CD4-positive, alpha-beta memory T cell (primary cell): ENCODE results near the gene ANTXRL. TPM values are rescaled to one million over a fixed set of nuclear protein-coding genes. Genes with fewer than 3 reads are reported as not detected.
"Not testable (repeated sequence)": the region's sequence is repeated elsewhere in the genome, so short reads cannot be mapped to it uniquely, and the experiment has no call there.

Source experiments
- CTCF ChIA-PET: fragments of 350-600 bp; sonication (Branson Sonifier 250); formaldehyde crosslinking; loops from one replicate; lab custom pipeline; 2021; ENCODE audit warnings: inconsistent platforms; ENCODE audit not compliant: partially characterized antibody; lab: Charles Lee
- POLR2A ChIA-PET: fragments of 350-600 bp; sonication (Branson Sonifier 250); formaldehyde crosslinking; loops from one replicate; lab custom pipeline; 2021; ENCODE audit not compliant: partially characterized antibody; lab: Charles Lee
- DNase-seq, 5 donors: peaks; one replicate each; pipeline versions ENCODE4 v3.0.0 to v3.0.0-alpha.2; 2020 to 2022; ENCODE audit warnings: mixed read lengths in 1 of 5
- H3K27ac ChIP-seq: one replicate; pipeline ENCODE4 v1.7.0; 2013; ENCODE audit warnings: low read depth, low read length
- H3K27me3 ChIP-seq: 2 replicates; pipeline ENCODE4 v1.7.0; 2013; ENCODE audit warnings: mild to moderate bottlenecking, low read length, moderate library complexity; ENCODE audit not compliant: insufficient read depth
- H3K36me3 ChIP-seq: 2 replicates; pipeline ENCODE4 v1.7.0; 2013; ENCODE audit warnings: mild to moderate bottlenecking, low read length, moderate library complexity; ENCODE audit not compliant: insufficient read depth
- H3K4me1 ChIP-seq: 2 replicates; pipeline ENCODE4 v1.7.0; 2013; ENCODE audit warnings: mild to moderate bottlenecking, low read length, moderate library complexity; ENCODE audit not compliant: insufficient read depth
- H3K4me3 ChIP-seq, 2 donors: one replicate each; pipeline ENCODE4 v1.7.0; 2013; ENCODE audit warnings: low read length in 2 of 2, mild to moderate bottlenecking in 1 of 2
- H3K9me3 ChIP-seq, 2 donors: one replicate each; pipeline ENCODE4 v1.7.0; 2013; ENCODE audit warnings: low read length in 2 of 2, control low read depth in 1 of 2; ENCODE audit not compliant: control insufficient read depth in 1 of 2
- H3K27ac Mint-ChIP-seq, 7 donors: one replicate each; pipeline ENCODE4 v1.8.0; 2020 to 2021; ENCODE audit warnings: mixed read lengths in 7 of 7, mild to moderate bottlenecking in 6 of 7, inconsistent platforms in 3 of 7, moderate library complexity in 3 of 7
- H3K27me3 Mint-ChIP-seq, 2 donors: one replicate each; pipeline ENCODE4 v1.8.0; 2020 to 2021; ENCODE audit warnings: mixed read lengths in 2 of 2
- H3K36me3 Mint-ChIP-seq, 2 donors: one replicate each; pipeline ENCODE4 v1.8.0; 2020 to 2021; ENCODE audit warnings: mixed read lengths in 2 of 2, inconsistent platforms in 1 of 2, mild to moderate bottlenecking in 1 of 2
- H3K4me1 Mint-ChIP-seq, 4 donors: one replicate each; pipeline ENCODE4 v1.8.0; 2020 to 2021; ENCODE audit warnings: mixed read lengths in 4 of 4, mild to moderate bottlenecking in 1 of 4
- H3K4me3 Mint-ChIP-seq, 8 donors: one replicate each; pipeline ENCODE4 v1.8.0; 2020 to 2021; ENCODE audit warnings: mixed read lengths in 8 of 8, mild to moderate bottlenecking in 7 of 8, moderate library complexity in 6 of 8, inconsistent platforms in 3 of 8
- H3K9me3 Mint-ChIP-seq, 8 donors: one replicate each; pipeline ENCODE4 v1.8.0; 2020 to 2021; ENCODE audit warnings: mixed read lengths in 8 of 8, mild to moderate bottlenecking in 5 of 8, inconsistent platforms in 3 of 8, moderate library complexity in 1 of 8
- intact Hi-C: fragments of 100-400 bp; cut with micrococcal nuclease; formaldehyde crosslinking; loops from one replicate; pipeline ENCODE4 v1.15.1; 2023
- polyA plus RNA-seq, 2 donors: library from polyadenylated mRNA; unstranded; fragments of 300-500 nt; fragmentation: Illumina TruSeq; gene quantifications; one replicate each; pipeline ENCODE4 v1.2.3, GENCODE V29; 2021
- total RNA-seq, 2 experiments: library from RNA; stranded (reverse); gene quantifications; one replicate each; pipeline ENCODE4 v1.2.3, GENCODE V29; 2021

ANTXRL gene
- total and polyA plus RNA-seq, 4 experiments from 2014 or later = not detected

DNA sequence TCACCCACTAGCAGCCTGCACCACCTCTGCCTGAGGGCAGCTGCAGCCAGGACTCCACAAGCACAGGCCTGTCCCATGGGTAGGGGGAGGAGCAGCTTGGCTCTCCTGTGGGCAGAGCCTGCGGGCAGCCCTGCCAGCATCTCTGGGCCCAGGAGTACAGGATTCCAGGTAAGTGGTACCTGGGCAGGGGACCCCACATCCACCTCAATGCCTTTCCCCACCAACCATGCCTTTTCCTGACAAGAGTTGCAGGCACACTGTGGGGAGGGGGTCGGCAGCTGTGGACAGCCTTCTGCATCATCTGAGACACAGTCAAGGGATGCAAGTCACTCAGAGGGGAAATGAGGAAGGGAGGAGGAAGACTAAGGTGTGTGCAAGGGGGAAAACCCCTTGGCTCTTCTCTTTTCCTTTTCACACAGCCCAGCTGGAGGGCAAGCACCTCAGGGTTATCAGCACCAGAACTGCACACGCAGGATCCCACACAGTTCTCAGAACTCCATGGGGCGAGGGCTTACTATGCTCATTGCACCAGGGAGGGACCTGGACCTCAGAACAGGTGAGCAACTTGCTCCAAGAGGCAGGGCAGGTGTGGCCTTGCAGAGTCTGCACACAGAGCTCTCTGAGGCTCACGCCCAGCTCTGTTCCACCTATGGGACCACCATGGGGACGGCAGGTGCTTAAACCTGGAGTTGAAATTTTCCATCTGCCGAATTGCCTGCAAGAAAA lies 16.5 kb upstream of the ANTXRL start:
- Histone ChIP-seq H3K4me1 (peaks cover 69% of the 10 kb centered on the region), H3K4me3 (no peak overlapping the region), H3K9me3 (no peaks in the 10 kb centered on the region), H3K27me3 (no peaks in the 10 kb centered on the region), H3K36me3 (no peaks in the 10 kb centered on the region), H3K27ac (peak overlapping the region; percentile 62)
- CTCF ChIA-PET = interaction anchor here (1.0 kb wide), 1 partner anchor 13 kb away, joined by 4 read pairs; no protein-coding TSS in a partner anchor
- Mint-ChIP-seq H3K9me3 (no peaks in the 10 kb centered on the region), H3K36me3 (peaks cover 0 to under 1% of the 10 kb centered on the region in 2 donors), H3K27ac (peak overlapping the region in 2 of 7 donors; percentile 65 to 77), H3K4me1 (peaks cover 27 to 56% (median 42%) of the 10 kb centered on the region in 4 donors), H3K27me3 (no peaks in the 10 kb centered on the region), H3K4me3 (peak overlapping the region in 3 of 8 donors; percentile 24 to 50 (median 43))
- POLR2A ChIA-PET = interaction anchor here (1.2 to 5.4 kb wide), 4 partner anchors 12 to 178 kb away, joined by 4 to 41 read pairs (median 6); no protein-coding TSS in a partner anchor
- intact Hi-C loops = no loop called here
- DNase-seq = no peak

DNA sequence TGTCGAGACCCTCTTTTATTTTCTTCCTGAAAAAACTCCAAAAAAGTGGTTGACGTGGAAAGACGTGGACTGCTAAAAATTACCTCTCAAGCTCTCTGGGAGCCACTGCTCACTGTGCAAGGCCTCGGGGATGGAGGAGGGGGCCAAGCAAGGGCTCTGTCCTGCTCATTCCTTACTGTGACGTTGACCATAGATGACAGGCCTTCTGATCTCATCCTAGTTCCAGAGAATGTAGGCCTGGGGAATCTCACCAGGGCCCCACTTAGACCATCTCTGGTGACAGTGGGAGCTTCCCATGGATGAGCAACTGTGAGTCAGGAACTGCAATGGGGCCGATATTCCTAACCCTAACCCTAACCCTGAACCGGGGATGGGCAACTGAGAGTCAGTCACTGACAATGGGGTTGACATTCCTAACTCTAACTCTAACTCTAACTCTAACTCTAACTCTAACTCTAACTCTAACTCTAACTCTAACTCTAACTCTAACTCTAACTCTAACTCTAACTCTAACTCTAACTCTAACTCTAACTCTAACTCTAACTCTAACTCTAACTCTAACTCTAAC lies 15.8 kb upstream of the ANTXRL start:
- CTCF ChIA-PET = not testable (repeated sequence)

DNA sequence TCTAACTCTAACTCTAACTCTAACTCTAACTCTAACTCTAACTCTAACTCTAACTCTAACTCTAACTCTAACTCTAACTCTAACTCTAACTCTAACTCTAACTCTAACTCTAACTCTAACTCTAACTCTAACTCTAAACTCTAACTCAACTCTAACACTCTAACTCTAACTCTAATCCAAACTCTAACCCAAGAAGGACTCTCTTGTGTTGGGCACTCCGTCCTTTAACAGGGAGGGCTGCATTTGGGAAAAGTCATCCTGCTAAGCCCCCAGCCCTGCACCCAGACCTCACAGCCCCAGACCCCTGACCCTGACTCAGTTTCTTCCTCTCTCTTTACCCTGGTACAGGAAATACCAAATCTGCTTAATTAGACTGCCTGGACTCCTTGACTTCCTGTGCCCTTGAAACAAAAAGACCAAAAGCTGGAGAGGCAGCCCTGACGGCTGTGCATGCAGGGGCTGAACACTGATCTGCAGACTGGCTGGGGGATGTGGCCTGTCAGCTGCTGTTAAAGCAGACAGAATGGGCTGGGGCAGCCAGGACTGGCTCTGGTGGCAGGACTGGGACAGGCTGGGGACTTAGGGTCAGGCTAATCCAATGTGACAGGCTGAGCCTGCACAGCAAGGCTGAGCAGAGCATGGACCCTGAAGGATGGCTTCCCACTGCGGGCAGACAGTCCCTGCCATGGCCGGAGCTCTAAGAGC lies 14.8 kb upstream of the ANTXRL start:
- Mint-ChIP-seq H3K4me1 (peaks cover 24 to 48% (median 35%) of the 10 kb centered on the region in 4 donors), H3K27ac (peak overlapping the region; percentile 84 to 96 (median 92)), H3K4me3 (peak overlapping the region in 7 of 8 donors; percentile 47 to 82 (median 63))
- H3K27me3 ChIP-seq, H3K4me3 ChIP-seq, H3K36me3 Mint-ChIP-seq, H3K9me3 ChIP-seq, H3K27me3 Mint-ChIP-seq, H3K9me3 Mint-ChIP-seq, intact Hi-C loops, H3K36me3 ChIP-seq: not testable (repeated sequence)
- DNase-seq = peak in 3 of 5 donors; percentile 8 to 23 (median 16)
- ChIA-PET POLR2A (interaction anchor here (5.4 kb wide), 1 partner anchor 12 kb away, joined by 41 read pairs; no protein-coding TSS in a partner anchor), CTCF (interaction anchor here (1.0 kb wide), 1 partner anchor 18 kb away, joined by 3 read pairs; no protein-coding TSS in a partner anchor)
- Histone ChIP-seq H3K4me1 (peaks cover 63% of the 10 kb centered on the region), H3K27ac (peak overlapping the region; percentile 23)

More for the DNA sequence above, 15.8 kb upstream of the ANTXRL start:
- H3K27me3 Mint-ChIP-seq, H3K4me3 ChIP-seq, intact Hi-C loops, H3K27ac ChIP-seq, H3K9me3 ChIP-seq, H3K36me3 ChIP-seq, H3K36me3 Mint-ChIP-seq, H3K9me3 Mint-ChIP-seq, H3K27me3 ChIP-seq, DNase-seq: not testable (repeated sequence)
- Mint-ChIP-seq H3K4me1 (peaks cover 24 to 50% (median 40%) of the 10 kb centered on the region in 4 donors), H3K27ac (peak overlapping the region in 6 of 7 donors; percentile 31 to 79 (median 63)), H3K4me3 (peak overlapping the region in 4 of 8 donors; percentile 18 to 69 (median 52))
- H3K4me1 ChIP-seq = peaks cover 69% of the 10 kb centered on the region
- POLR2A ChIA-PET = interaction anchor here (1.5 to 5.4 kb wide), 2 partner anchors 12 to 13 kb away, joined by 4 to 41 read pairs; no protein-coding TSS in a partner anchor

DNA sequence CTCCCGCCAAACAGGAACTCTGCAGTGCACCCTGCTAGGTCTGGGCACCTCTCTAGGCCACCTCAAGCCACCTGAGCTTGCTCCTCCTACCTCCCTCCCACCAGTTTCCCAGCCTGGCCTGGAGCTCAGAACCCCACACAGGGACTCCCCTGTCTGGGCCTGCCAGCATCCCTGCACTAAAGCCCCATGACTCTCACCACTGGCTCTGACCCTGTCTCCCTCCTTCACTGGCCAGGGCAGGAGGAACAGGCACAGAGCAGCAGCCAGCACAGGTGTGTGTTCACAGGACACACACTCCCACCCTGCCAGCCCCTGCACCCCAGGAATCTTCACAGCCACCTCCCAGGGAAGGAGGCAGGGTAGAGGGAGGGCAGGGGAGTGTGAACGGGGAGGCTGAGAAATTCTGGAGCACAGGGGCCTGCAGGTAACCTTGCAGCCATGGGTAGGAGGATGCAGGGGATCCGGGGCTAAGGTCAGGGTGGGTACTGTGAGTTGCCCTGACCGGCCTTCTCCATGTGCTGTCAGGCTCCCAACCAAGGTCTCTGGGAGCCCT lies 13.9 kb upstream of the ANTXRL start:
- no peaks in the 10 kb centered on the region for H3K27me3 ChIP-seq
- H3K27ac ChIP-seq = peak overlapping the region; percentile 23
- ChIA-PET POLR2A (interaction anchor here (5.4 kb wide), 1 partner anchor 11 kb away, joined by 41 read pairs; no protein-coding TSS in a partner anchor), CTCF (interaction anchor here (1.0 kb wide), 1 partner anchor 19 kb away, joined by 3 read pairs; no protein-coding TSS in a partner anchor)
- Mint-ChIP-seq H3K9me3 (no peaks in the 10 kb centered on the region), H3K4me3 (peak overlapping the region in 6 of 8 donors; percentile 45 to 86 (median 68)), H3K4me1 (peaks cover 24 to 48% (median 35%) of the 10 kb centered on the region in 4 donors), H3K27me3 (no peaks in the 10 kb centered on the region), H3K27ac (peak overlapping the region; percentile 81 to 96 (median 91)), H3K36me3 (no peaks in the 10 kb centered on the region)
- DNase-seq = peak in 1 of 5 donors; percentile 33
- H3K36me3 ChIP-seq = no peaks in the 10 kb centered on the region
- intact Hi-C loops = no loop called here
- H3K9me3 ChIP-seq = no peaks in the 10 kb centered on the region
- no peak overlapping the region for H3K4me3 ChIP-seq
- H3K4me1 ChIP-seq = peaks cover 53% of the 10 kb centered on the region

GRCh38 chr10:46273506-46274477 lies 13.0 kb upstream of the ANTXRL start:
- Mint-ChIP-seq H3K27me3 (no peaks in the 10 kb centered on the region), H3K4me3 (peak overlapping the region in 3 of 8 donors; percentile 11 to 29 (median 21)), H3K9me3 (no peaks in the 10 kb centered on the region), H3K36me3 (no peaks in the 10 kb centered on the region), H3K4me1 (peaks cover 24 to 48% (median 35%) of the 10 kb centered on the region in 4 donors), H3K27ac (peak overlapping the region; percentile 75 to 96 (median 84))
- Histone ChIP-seq H3K36me3 (no peaks in the 10 kb centered on the region), H3K4me1 (peaks cover 48% of the 10 kb centered on the region), H3K9me3 (no peaks in the 10 kb centered on the region), H3K27ac (peak overlapping the region; percentile 23), H3K4me3 (no peak overlapping the region), H3K27me3 (no peaks in the 10 kb centered on the region)
- peak in 1 of 5 donors; percentile 26 for DNase-seq
- CTCF ChIA-PET = no interaction called here
- intact Hi-C loops = no loop called here
- POLR2A ChIA-PET = interaction anchor here (5.4 kb wide), 1 partner anchor 10 kb away, joined by 41 read pairs; no protein-coding TSS in a partner anchor

GRCh38 chr10:46277840-46278239 lies 9.0 kb upstream of the ANTXRL start:
- Mint-ChIP-seq H3K27ac (no peak overlapping the region), H3K27me3 (no peaks in the 10 kb centered on the region), H3K9me3 (no peaks in the 10 kb centered on the region), H3K4me3 (no peak overlapping the region), H3K36me3 (no peaks in the 10 kb centered on the region), H3K4me1 (peaks cover 10 to 23% (median 18%) of the 10 kb centered on the region in 4 donors)
- H3K4me3 ChIP-seq = no peak overlapping the region
- intact Hi-C loops = no loop called here
- ChIA-PET CTCF (no interaction called here), POLR2A (no interaction called here)
- H3K36me3 ChIP-seq = no peaks in the 10 kb centered on the region
- no peak for DNase-seq
- H3K27me3 ChIP-seq = no peaks in the 10 kb centered on the region
- no peaks in the 10 kb centered on the region for H3K9me3 ChIP-seq
- no peak overlapping the region for H3K27ac ChIP-seq
- peaks cover 13% of the 10 kb centered on the region for H3K4me1 ChIP-seq
